ENCODE results near the gene TMTC1. TPM values are rescaled to one million over a fixed set of nuclear protein-coding genes. Genes with fewer than 3 reads are reported as not detected.

Gene TMTC1
- total and polyA plus RNA-seq, 7 experiments from 2014 or later, result 0.19 to 2.8 (median 0.46) TPM; not detected in 3

DNA sequence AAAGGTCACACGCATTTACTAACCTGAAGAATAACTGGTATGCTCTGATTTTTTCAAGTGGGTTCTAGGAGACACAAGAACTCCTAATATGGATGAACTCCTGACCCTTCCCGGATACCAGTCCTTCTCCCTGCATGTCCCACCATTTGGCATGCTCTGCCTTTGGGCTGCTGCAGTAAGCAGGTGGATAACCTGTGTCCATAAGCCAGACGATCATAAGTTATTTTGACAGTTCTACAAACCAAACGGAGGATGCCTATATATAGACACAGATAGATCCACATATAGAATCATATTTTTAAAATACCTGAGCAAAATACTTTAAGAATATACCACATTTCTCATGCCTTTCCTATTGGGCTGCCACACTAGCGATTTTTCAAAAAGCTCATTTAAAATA is 49.4 kb downstream of the TMTC1 start:
- no peaks in the 10 kb centered on the region for H3K4me1 Mint-ChIP-seq

DNA sequence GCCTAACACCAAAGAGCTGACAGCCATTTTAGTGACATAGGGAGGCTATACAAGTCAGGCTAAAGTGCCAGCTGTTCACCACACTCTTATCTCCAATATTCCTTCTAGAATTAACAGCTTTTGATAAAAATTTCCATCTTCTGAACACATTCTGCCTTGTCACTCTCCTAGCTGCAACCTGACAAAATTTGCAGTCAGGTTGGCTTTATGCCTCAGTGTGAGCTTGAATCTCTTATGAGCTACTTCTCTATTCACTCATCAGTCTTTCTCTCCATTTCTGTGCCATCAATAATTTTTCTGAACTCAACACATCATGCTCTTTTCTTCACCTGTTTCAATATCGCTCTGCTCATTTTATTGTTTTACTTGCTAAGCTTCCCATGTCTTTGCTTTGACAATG is 50.2 kb downstream of the TMTC1 start:
- H3K9me3 ChIP-seq (ENCODE audit: control insufficient read depth in 2 of 3, low read length in 3 of 3), result no peaks in the 10 kb centered on the region
- Mint-ChIP-seq H3K27me3 (peaks cover 0 to 6% (median 0%) of the 10 kb centered on the region in 5 donors), H3K27ac (no peak overlapping the region), H3K4me1 (no peaks in the 10 kb centered on the region), H3K9me3 (peaks cover 0 to 3% (median 0%) of the 10 kb centered on the region in 11 donors), H3K4me3 (no peak overlapping the region), H3K36me3 (no peaks in the 10 kb centered on the region)
- H3K27ac ChIP-seq (ENCODE audit: low read depth, low read length), result no peak overlapping the region
- ChIA-PET CTCF (no interaction called here), POLR2A (no interaction called here)
- H3K36me3 ChIP-seq (ENCODE audit: control insufficient read depth in 2 of 3, insufficient read depth in 3 of 3, low read length in 3 of 3), result no peaks in the 10 kb centered on the region
- no peak overlapping the region for H3K4me3 ChIP-seq (ENCODE audit: low read length)
- H3K4me1 ChIP-seq (ENCODE audit: control insufficient read depth in 2 of 2, insufficient read depth in 2 of 2, low read length in 2 of 2), result no peaks in the 10 kb centered on the region
- ATAC-seq (no peak), DNase-seq (no peak)
- no peaks in the 10 kb centered on the region for H3K27me3 ChIP-seq (ENCODE audit: control insufficient read depth in 2 of 2, insufficient read depth in 2 of 2, low read length in 2 of 2)
- intact Hi-C loops (cut with micrococcal nuclease), result no loop called here

More for the DNA sequence above, 49.4 kb downstream of the TMTC1 start:
- no peaks in the 10 kb centered on the region for H3K9me3 ChIP-seq (ENCODE audit: control insufficient read depth in 2 of 3, low read length in 3 of 3)
- ChIA-PET CTCF (no interaction called here), POLR2A (no interaction called here)
- H3K27ac Mint-ChIP-seq, result no peak overlapping the region
- H3K4me3 Mint-ChIP-seq, result no peak overlapping the region
- H3K27ac ChIP-seq (ENCODE audit: low read depth, low read length), result no peak overlapping the region
- H3K36me3 ChIP-seq (ENCODE audit: control insufficient read depth in 2 of 3, insufficient read depth in 3 of 3, low read length in 3 of 3), result no peaks in the 10 kb centered on the region
- ATAC-seq, result no peak
- no peaks in the 10 kb centered on the region for H3K36me3 Mint-ChIP-seq
- H3K27me3 ChIP-seq (ENCODE audit: control insufficient read depth in 2 of 2, insufficient read depth in 2 of 2, low read length in 2 of 2), result no peaks in the 10 kb centered on the region
- intact Hi-C loops (cut with micrococcal nuclease), result no loop called here
- H3K4me1 ChIP-seq (ENCODE audit: control insufficient read depth in 2 of 2, insufficient read depth in 2 of 2, low read length in 2 of 2), result no peaks in the 10 kb centered on the region
- H3K4me3 ChIP-seq (ENCODE audit: low read length), result no peak overlapping the region
- H3K9me3 Mint-ChIP-seq, result peaks cover 0 to 3% (median 0%) of the 10 kb centered on the region in 11 donors
- H3K27me3 Mint-ChIP-seq, result no peaks in the 10 kb centered on the region
- DNase-seq, result no peak

DNA sequence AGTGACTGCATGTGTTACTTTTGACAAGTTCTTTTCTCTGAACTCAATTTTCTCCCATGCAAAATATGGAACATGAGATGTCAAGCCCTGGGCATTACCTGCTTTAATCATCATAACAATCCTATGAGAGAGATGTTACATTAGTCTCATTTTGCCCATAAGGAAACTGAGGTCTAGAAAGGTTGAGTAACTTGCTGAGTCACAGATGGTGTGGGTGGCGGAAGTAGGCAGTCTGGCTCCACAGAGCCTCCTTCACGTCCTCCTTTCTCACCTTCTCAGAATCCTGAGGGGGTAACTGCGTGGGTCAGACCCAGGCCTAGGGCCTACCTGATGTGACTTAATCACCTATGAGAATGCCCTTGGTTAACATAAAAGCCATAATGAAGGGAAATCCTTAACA is 50.7 kb downstream of the TMTC1 start:
- Histone ChIP-seq H3K4me3 (ENCODE audit: low read length) (no peak overlapping the region), H3K36me3 (ENCODE audit: control insufficient read depth in 2 of 3, insufficient read depth in 3 of 3, low read length in 3 of 3) (no peaks in the 10 kb centered on the region), H3K27me3 (ENCODE audit: control insufficient read depth in 2 of 2, insufficient read depth in 2 of 2, low read length in 2 of 2) (no peaks in the 10 kb centered on the region), H3K9me3 (ENCODE audit: control insufficient read depth in 2 of 3, low read length in 3 of 3) (no peaks in the 10 kb centered on the region), H3K4me1 (ENCODE audit: control insufficient read depth in 2 of 2, insufficient read depth in 2 of 2, low read length in 2 of 2) (no peaks in the 10 kb centered on the region), H3K27ac (ENCODE audit: low read depth, low read length) (no peak overlapping the region)
- Mint-ChIP-seq H3K4me1 (no peaks in the 10 kb centered on the region), H3K27ac (no peak overlapping the region), H3K27me3 (peaks cover 0 to 6% (median 0%) of the 10 kb centered on the region in 5 donors), H3K9me3 (peaks cover 0 to 3% (median 0%) of the 10 kb centered on the region in 11 donors), H3K36me3 (no peaks in the 10 kb centered on the region), H3K4me3 (no peak overlapping the region)
- CTCF ChIA-PET, result no interaction called here
- intact Hi-C loops (cut with micrococcal nuclease), result no loop called here
- DNase-seq (no peak), ATAC-seq (no peak)
- POLR2A ChIA-PET, result no interaction called here

DNA sequence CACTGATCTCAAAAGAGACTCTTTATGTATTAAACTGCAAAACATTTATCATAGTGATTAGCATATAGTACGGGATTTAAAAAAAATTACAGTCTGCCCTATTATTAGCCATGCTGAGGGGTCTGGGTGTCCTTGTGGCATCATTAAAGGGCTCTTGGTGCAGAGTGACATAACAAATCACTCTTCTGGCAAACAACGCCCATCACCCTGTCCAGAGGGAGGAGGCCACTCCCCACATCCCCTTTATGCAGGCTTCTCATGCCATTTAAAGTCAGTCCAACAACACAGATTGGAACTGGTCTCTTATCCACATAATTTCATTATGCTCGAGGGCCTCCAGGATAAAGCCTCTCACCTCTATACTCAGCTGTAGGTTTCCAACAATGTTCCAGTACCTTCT is 51.1 kb downstream of the TMTC1 start:
- ChIA-PET POLR2A (no interaction called here), CTCF (no interaction called here)
- Mint-ChIP-seq H3K9me3 (peaks cover 0 to 3% (median 0%) of the 10 kb centered on the region in 11 donors), H3K27ac (no peak overlapping the region), H3K4me3 (no peak overlapping the region), H3K27me3 (peaks cover 0 to 6% (median 0%) of the 10 kb centered on the region in 5 donors), H3K36me3 (no peaks in the 10 kb centered on the region), H3K4me1 (no peaks in the 10 kb centered on the region)
- no peak overlapping the region for H3K4me3 ChIP-seq (ENCODE audit: low read length)
- no peak for DNase-seq
- no peak overlapping the region for H3K27ac ChIP-seq (ENCODE audit: low read depth, low read length)
- no peak for ATAC-seq
- no peaks in the 10 kb centered on the region for H3K4me1 ChIP-seq (ENCODE audit: control insufficient read depth in 2 of 2, insufficient read depth in 2 of 2, low read length in 2 of 2)
- no peaks in the 10 kb centered on the region for H3K36me3 ChIP-seq (ENCODE audit: control insufficient read depth in 2 of 3, insufficient read depth in 3 of 3, low read length in 3 of 3)
- intact Hi-C loops (cut with micrococcal nuclease), result no loop called here
- H3K9me3 ChIP-seq (ENCODE audit: control insufficient read depth in 2 of 3, low read length in 3 of 3), result no peaks in the 10 kb centered on the region
- H3K27me3 ChIP-seq (ENCODE audit: control insufficient read depth in 2 of 2, insufficient read depth in 2 of 2, low read length in 2 of 2), result no peaks in the 10 kb centered on the region

DNA sequence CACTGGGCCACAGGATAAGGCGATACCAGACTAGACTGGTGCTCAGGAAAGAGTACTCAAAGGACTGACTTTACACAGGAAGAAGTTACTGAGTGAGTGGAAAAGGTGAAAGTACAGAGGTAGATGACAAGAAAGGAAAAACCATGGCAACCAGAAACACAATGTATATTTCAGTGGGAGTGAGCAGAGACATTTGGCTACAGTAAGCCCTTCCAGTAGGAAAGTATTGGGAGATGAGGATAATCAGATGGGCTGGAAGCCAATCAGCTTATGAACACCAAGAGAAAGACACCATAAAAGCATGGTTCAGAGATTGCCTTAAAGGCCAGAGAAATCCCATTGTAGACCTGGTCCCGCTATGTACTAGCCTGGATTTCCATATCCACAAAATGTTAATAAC is 51.6 kb downstream of the TMTC1 start:
- POLR2A ChIA-PET, result no interaction called here
- CTCF ChIA-PET, result no interaction called here
- Histone ChIP-seq H3K27ac (ENCODE audit: low read depth, low read length) (no peak overlapping the region), H3K4me1 (ENCODE audit: control insufficient read depth in 2 of 2, insufficient read depth in 2 of 2, low read length in 2 of 2) (no peaks in the 10 kb centered on the region), H3K4me3 (ENCODE audit: low read length) (no peak overlapping the region), H3K27me3 (ENCODE audit: control insufficient read depth in 2 of 2, insufficient read depth in 2 of 2, low read length in 2 of 2) (no peaks in the 10 kb centered on the region), H3K36me3 (ENCODE audit: control insufficient read depth in 2 of 3, insufficient read depth in 3 of 3, low read length in 3 of 3) (no peaks in the 10 kb centered on the region), H3K9me3 (ENCODE audit: control insufficient read depth in 2 of 3, low read length in 3 of 3) (no peaks in the 10 kb centered on the region)
- intact Hi-C loops (cut with micrococcal nuclease), result no loop called here
- peaks cover 0 to 3% (median 0%) of the 10 kb centered on the region in 11 donors for H3K9me3 Mint-ChIP-seq
- no peak overlapping the region for H3K4me3 Mint-ChIP-seq
- DNase-seq (no peak), ATAC-seq (no peak)
- peaks cover 0 to 6% (median 0%) of the 10 kb centered on the region in 5 donors for H3K27me3 Mint-ChIP-seq
- no peak overlapping the region for H3K27ac Mint-ChIP-seq
- H3K36me3 Mint-ChIP-seq, result no peaks in the 10 kb centered on the region
- H3K4me1 Mint-ChIP-seq, result no peaks in the 10 kb centered on the region

DNA sequence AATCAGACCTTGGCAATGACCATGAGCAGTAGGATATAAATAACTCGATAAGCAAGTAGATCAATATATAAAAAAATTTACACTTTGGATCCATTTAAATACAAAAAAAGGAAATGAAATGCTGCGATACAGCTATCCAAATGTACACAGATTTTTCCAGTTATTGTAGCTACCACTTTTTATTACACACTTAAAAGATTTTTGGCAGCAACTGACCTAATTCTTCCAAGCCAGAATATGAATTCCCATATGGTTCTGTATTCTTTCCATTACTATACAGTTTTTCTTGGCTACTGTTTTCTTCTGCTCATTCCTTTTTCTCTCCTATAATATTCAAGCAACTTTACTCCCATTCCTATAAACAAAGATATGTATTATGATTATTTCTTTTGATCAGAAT is 52.2 kb downstream of the TMTC1 start:
- DNase-seq, result no peak
- H3K4me3 ChIP-seq (ENCODE audit: low read length), result no peak overlapping the region
- ATAC-seq, result no peak
- H3K36me3 Mint-ChIP-seq, result no peaks in the 10 kb centered on the region
- intact Hi-C loops (cut with micrococcal nuclease), result no loop called here
- H3K27me3 Mint-ChIP-seq, result peaks cover 0 to 9% (median 0%) of the 10 kb centered on the region in 5 donors
- no peaks in the 10 kb centered on the region for H3K9me3 ChIP-seq (ENCODE audit: control insufficient read depth in 2 of 3, low read length in 3 of 3)
- ChIA-PET POLR2A (no interaction called here), CTCF (no interaction called here)
- no peak overlapping the region for H3K4me3 Mint-ChIP-seq
- peaks cover 0 to 2% (median 0%) of the 10 kb centered on the region in 11 donors for H3K9me3 Mint-ChIP-seq
- H3K27ac ChIP-seq (ENCODE audit: low read depth, low read length), result no peak overlapping the region
- H3K27me3 ChIP-seq (ENCODE audit: control insufficient read depth in 2 of 2, insufficient read depth in 2 of 2, low read length in 2 of 2), result no peaks in the 10 kb centered on the region
- no peak overlapping the region for H3K27ac Mint-ChIP-seq
- H3K4me1 ChIP-seq (ENCODE audit: control insufficient read depth in 2 of 2, insufficient read depth in 2 of 2, low read length in 2 of 2), result no peaks in the 10 kb centered on the region
- no peaks in the 10 kb centered on the region for H3K36me3 ChIP-seq (ENCODE audit: control insufficient read depth in 2 of 3, insufficient read depth in 3 of 3, low read length in 3 of 3)
- no peaks in the 10 kb centered on the region for H3K4me1 Mint-ChIP-seq

DNA sequence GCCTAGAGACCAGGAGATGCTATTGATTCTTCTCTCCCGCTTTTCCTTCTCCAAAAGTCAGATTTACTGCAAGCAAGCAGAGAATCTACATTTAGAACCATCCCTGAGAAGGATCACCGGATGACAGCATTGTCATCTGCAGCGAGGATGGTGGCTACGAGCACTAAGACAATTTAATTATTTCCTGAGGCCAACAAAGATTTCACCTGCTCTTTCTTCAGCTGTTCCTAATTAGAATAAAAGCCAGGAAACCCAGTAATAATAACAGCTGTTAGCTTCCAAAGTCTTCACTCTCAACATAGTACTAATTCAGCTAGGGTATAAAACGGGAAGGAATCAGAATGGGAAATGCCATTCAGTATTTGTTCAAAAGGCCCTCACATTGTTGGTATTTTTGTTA is 53.3 kb downstream of the TMTC1 start:
- peaks cover 0 to 1% (median 0%) of the 10 kb centered on the region in 11 donors for H3K9me3 Mint-ChIP-seq
- H3K4me1 ChIP-seq (ENCODE audit: control insufficient read depth in 2 of 2, insufficient read depth in 2 of 2, low read length in 2 of 2), result no peaks in the 10 kb centered on the region
- H3K27me3 Mint-ChIP-seq, result peaks cover 0 to 13% (median 0%) of the 10 kb centered on the region in 5 donors
- no peaks in the 10 kb centered on the region for H3K9me3 ChIP-seq (ENCODE audit: control insufficient read depth in 2 of 3, low read length in 3 of 3)
- H3K4me3 ChIP-seq (ENCODE audit: low read length), result no peak overlapping the region
- DNase-seq (no peak), ATAC-seq (no peak)
- no peaks in the 10 kb centered on the region for H3K36me3 ChIP-seq (ENCODE audit: control insufficient read depth in 2 of 3, insufficient read depth in 3 of 3, low read length in 3 of 3)
- H3K27ac Mint-ChIP-seq, result no peak overlapping the region
- POLR2A ChIA-PET, result no interaction called here
- H3K36me3 Mint-ChIP-seq, result no peaks in the 10 kb centered on the region
- H3K4me1 Mint-ChIP-seq, result no peaks in the 10 kb centered on the region
- no peak overlapping the region for H3K27ac ChIP-seq (ENCODE audit: low read depth, low read length)
- no peak overlapping the region for H3K4me3 Mint-ChIP-seq
- H3K27me3 ChIP-seq (ENCODE audit: control insufficient read depth in 2 of 2, insufficient read depth in 2 of 2, low read length in 2 of 2), result no peaks in the 10 kb centered on the region
- intact Hi-C loops (cut with micrococcal nuclease), result no loop called here
- CTCF ChIA-PET, result no interaction called here

Data from naive thymus-derived CD4-positive, alpha-beta T cell (primary cell).